GM21367 (cell line): ENCODE data around the gene ZNF609.
"Not testable (repeated sequence)": the region's sequence is repeated elsewhere in the genome, so short reads cannot be mapped to it uniquely, and the experiment has no call there.

Experiments
- ATAC-seq: cut with Tn5 transposase; IDR thresholded peaks from one replicate; pipeline ENCODE4 v1.9.1; 2021; ENCODE audit not compliant: unreplicated experiment

The ZNF609 gene

GRCh38 chr15:64640146-64640871, 179.9 kb downstream of the ZNF609 start:
- no peak for ATAC-seq

DNA sequence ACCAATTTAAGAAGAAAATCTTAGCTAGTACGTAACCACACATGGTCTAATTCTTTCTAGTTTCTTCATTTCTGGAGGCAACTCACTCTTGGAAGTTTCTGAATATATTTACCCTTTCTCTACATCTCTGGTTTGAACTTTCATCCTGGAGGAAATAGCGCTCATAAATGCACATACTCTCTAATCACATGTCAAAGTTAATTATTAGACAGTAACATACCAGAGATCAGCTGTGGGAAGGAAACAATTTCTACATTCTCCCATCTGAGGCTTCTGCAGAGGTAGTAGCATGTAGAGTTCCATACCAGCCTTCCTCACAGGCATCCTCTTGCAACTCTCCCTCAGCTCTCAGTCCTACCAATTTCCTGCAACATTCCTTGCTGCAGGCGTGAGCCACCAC, 182.5 kb downstream of the ZNF609 start:
- ATAC-seq = no peak

GRCh38 chr15:64643685-64644084, 183.3 kb downstream of the ZNF609 start:
- ATAC-seq = no peak

DNA sequence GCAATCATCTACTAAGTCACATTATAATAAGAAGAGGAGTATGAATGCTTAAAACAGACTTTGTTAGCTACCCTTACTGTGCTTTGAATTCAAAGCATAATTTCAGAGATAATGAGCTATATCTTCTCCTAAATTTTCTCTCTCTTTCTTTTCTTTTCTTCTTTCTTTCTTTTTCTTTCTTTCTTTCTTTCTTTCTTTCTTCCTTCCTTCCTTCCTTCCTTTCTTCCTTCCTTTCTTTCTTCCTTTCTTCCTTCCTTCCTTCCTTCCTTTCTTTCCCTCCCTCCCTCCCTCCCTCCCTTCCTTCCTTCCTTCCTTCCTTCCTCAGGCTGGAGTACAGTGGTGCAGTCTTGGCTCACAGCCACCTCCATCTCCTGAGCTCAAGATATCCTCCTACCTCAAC, 184.4 kb downstream of the ZNF609 start:
- ATAC-seq = not testable (repeated sequence)

DNA sequence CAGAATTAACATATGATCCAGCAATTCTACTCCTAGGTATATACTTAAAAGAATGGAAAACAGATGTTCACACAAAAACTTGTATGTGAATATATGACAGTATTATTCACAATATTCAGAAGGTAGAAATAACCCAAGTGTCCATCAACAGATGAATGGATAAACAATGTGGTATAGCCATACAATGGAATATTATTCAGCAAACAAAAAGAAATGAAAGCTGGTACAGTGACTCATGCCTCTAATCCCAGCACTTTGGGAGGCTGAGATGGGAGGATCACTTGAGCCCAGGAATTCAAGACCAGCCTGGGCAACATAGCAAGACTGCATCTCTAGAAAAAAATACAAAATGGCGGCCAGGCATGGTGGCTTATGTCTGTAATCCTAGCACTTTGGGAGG, 185.6 kb downstream of the ZNF609 start:
- ATAC-seq = no peak

GRCh38 chr15:64647367-64647766, 187.0 kb downstream of the ZNF609 start:
- ATAC-seq = no peak

DNA sequence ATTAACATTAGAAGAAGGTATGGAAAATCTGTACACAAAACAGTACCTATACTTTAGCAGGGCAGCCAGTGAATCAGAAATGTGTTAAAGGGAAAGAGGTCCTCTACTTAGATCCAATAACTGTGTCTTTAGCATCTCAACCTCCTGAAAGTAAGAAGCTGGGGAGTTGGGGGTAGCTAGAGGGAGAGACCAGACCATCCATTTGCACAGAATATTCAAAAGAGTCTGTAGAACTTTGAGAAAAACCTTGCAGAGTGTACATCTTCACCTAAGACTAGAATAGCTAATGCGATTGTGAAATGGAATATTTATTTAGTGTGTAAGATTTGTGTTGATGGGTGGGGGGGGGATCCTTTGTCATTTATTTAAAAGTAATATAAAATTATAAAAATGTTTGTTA, 190.2 kb downstream of the ZNF609 start:
- ATAC-seq = no peak

DNA sequence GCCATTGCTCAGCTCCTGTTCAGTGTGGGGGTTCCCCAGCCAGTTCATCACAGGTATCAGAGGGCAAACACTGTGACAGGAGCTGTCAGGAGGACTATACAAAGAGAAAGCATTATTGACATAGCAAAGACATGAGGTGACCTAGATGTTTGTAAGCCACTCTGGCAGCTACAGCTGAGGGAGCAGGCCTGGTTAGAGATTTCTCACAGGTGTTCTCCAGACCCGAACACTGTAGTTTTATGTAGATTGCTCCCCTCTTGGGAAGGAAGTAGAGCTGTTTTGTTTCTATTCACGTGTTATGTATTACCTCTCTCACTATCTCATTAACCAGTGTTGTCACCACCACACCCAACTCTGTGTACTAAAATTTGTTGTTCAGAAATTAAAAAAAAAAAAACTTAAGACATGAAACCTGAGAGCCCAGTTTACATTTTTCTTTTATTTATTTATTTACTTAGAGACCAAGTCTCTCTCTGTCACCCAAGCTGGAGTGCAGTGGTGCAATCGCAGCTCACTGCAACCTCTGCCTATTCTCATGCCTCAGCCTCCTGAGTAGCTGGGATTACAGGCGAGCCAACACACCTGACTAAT, 191.3 kb downstream of the ZNF609 start:
- ATAC-seq = peak; percentile 64

DNA sequence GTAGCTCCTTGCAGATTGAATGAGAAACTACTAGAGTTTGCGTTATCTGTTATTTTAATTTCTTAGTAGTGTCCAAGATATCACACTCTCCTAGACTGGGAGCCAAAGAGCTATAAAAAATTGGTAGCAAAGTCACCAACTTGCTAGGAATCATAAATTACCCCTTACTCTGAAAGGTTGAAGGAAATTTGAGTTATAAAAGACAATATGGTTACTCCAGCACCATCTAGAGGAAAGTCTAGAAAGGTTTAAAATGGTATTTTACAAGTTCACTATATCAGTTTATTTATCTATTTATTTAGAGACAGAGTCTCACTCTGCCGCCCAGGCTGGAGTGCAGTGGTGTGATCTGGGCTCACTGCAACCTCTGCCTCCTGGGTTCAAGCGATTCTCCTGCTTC, 193.4 kb downstream of the ZNF609 start:
- ATAC-seq = no peak

GRCh38 chr15:64656508-64656907, 196.1 kb downstream of the ZNF609 start:
- ATAC-seq = no peak

GRCh38 chr15:64665179-64665578, 204.8 kb downstream of the ZNF609 start:
- no peak for ATAC-seq

GRCh38 chr15:64667736-64668161, 207.4 kb downstream of the ZNF609 start:
- no peak for ATAC-seq

DNA sequence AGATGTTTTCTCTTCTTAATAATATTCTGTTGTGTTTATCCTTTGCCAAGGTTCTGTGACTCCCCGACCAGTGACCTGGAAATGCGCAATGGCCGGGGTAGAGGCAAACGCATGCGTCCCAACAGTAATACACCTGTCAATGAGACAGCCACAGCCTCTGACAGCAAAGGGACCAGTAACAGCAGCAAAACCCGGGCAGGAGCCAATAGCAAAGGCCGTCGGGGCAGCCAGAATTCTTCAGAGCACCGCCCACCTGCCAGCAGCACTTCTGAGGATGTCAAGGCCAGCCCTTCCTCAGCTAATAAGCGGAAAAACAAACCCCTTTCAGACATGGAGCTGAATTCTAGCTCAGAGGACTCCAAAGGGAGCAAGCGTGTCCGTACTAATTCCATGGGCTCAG, 213.5 kb downstream of the ZNF609 start:
- no peak for ATAC-seq

GRCh38 chr15:64678126-64678819, 217.9 kb downstream of the ZNF609 start:
- ATAC-seq = no peak

- no peak for ATAC-seq
Measured at GRCh38 chr15:64680097-64680496, 219.7 kb downstream of the ZNF609 start.

- ATAC-seq = no peak
Measured at GRCh38 chr15:64681424-64682024, 221.1 kb downstream of the ZNF609 start.

GRCh38 chr15:64682255-64682654, 221.9 kb downstream of the ZNF609 start:
- no peak for ATAC-seq

GRCh38 chr15:64683378-64683777, 223.0 kb downstream of the ZNF609 start:
- ATAC-seq = no peak

GRCh38 chr15:64685230-64685888, 225.0 kb downstream of the ZNF609 start:
- no peak for ATAC-seq

GRCh38 chr15:64686130-64686735, 225.9 kb downstream of the ZNF609 start:
- no peak for ATAC-seq

DNA sequence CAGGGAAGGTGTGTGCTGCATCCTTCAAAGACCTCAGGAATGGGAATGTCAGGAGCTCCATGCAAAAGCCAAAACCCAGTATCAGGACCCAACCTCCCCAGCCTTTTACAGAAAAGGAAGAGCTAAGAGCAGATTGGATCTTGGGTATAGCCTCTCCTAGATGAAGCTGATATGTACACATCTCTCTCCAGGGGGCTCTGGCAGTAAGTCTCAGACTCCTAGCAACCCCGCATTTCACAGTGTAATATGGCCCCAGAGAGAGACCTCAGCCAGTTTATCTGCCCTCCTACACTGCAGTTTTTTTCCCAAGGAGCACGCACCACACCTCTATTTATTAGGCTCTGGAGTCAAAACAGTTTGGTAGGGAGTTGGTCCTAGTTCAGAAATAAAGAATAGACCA, 226.8 kb downstream of the ZNF609 start:
- no peak for ATAC-seq
